ENCODE results near the gene SNRNP200. TPM values are rescaled to one million over a fixed set of nuclear protein-coding genes. Genes with fewer than 3 reads are reported as not detected.

SNRNP200 gene
- total RNA-seq, 4 donors from 2014 or later: 55.3 to 90.0 (median 68.6) TPM

GRCh38 chr2:96276787-96277499 is 28.4 kb downstream of the SNRNP200 start:
- H3K9me3 ChIP-seq: no peaks in the 10 kb centered on the region
- no peaks in the 10 kb centered on the region for H3K4me1 ChIP-seq
- TF ChIP-seq POLR2A (IDR thresholded peaks at IDR 0.05): no peak
- no peak for TF ChIP-seq CTCF (IDR thresholded peaks at IDR 0.05)
- intact Hi-C loops (cut with DNase I): no loop called here
- no peaks in the 10 kb centered on the region for H3K27me3 ChIP-seq
- H3K27ac ChIP-seq: no peak overlapping the region
- no peak overlapping the region for H3K4me3 ChIP-seq
- no peak for DNase-seq
- 86 to 91% methylated on average over 14 to 20 of the region's 21 CpGs for WGBS, 2 donors
- peaks cover 42 to 100% (median 68%) of the 10 kb centered on the region in 3 donors for H3K36me3 ChIP-seq

- Histone ChIP-seq H3K27me3 (no peaks in the 10 kb centered on the region), H3K4me3 (no peak overlapping the region), H3K36me3 (peaks cover 29 to 100% (median 53%) of the 10 kb centered on the region in 3 donors), H3K4me1 (no peaks in the 10 kb centered on the region), H3K9me3 (no peaks in the 10 kb centered on the region), H3K27ac (no peak overlapping the region)
- intact Hi-C loops (cut with DNase I): no loop called here
- 69 to 86% methylated on average over 5 to 7 of the region's 7 CpGs for WGBS, 2 donors
- no peak for TF ChIP-seq POLR2A (IDR thresholded peaks at IDR 0.05)
- no peak for DNase-seq
Observed at GRCh38 chr2:96274355-96275056, 30.8 kb downstream of the SNRNP200 start.

- no peak for DNase-seq
- H3K27ac ChIP-seq: no peak overlapping the region
- 58 to 71% methylated on average over 3 of the region's 3 CpGs for WGBS, 2 donors
- no peaks in the 10 kb centered on the region for H3K9me3 ChIP-seq
- no peaks in the 10 kb centered on the region for H3K27me3 ChIP-seq
- no peaks in the 10 kb centered on the region for H3K4me1 ChIP-seq
- intact Hi-C loops (cut with DNase I): no loop called here
- no peak overlapping the region for H3K4me3 ChIP-seq
- H3K36me3 ChIP-seq: peaks cover 22 to 100% (median 53%) of the 10 kb centered on the region in 3 donors
- no peak for TF ChIP-seq CTCF (IDR thresholded peaks at IDR 0.05)
- TF ChIP-seq POLR2A (IDR thresholded peaks at IDR 0.05): no peak
Observed at GRCh38 chr2:96273763-96274162, 31.6 kb downstream of the SNRNP200 start.

- H3K36me3 ChIP-seq: peaks cover 9 to 96% (median 46%) of the 10 kb centered on the region in 3 donors
- no peak for DNase-seq
- intact Hi-C loops (cut with DNase I): no loop called here
- TF ChIP-seq POLR2A (IDR thresholded peaks at IDR 0.05) (no peak), CTCF (IDR thresholded peaks at IDR 0.05) (no peak)
- 84 to 92% methylated on average over 3 of the region's 3 CpGs for WGBS, 2 donors
- H3K9me3 ChIP-seq: no peaks in the 10 kb centered on the region
- no peak overlapping the region for H3K27ac ChIP-seq
- H3K27me3 ChIP-seq: no peaks in the 10 kb centered on the region
- H3K4me1 ChIP-seq: peaks cover 5 to 8% (median 8%) of the 10 kb centered on the region in 3 donors
- no peak overlapping the region for H3K4me3 ChIP-seq
Observed at GRCh38 chr2:96271995-96272394, 33.4 kb downstream of the SNRNP200 start.

- 60 to 68% methylated on average over 7 to 12 of the region's 12 CpGs for WGBS, 2 donors
- Histone ChIP-seq H3K27me3 (no peaks in the 10 kb centered on the region), H3K36me3 (peaks cover 4 to 64% (median 29%) of the 10 kb centered on the region in 3 donors), H3K4me1 (peaks cover 15 to 44% (median 31%) of the 10 kb centered on the region in 3 donors), H3K27ac (peak overlapping the region in 1 of 4 donors; percentile 92), H3K4me3 (peak overlapping the region; percentile 92 to 99 (median 96)), H3K9me3 (no peaks in the 10 kb centered on the region)
- DNase-seq: no peak
- TF ChIP-seq POLR2A (IDR thresholded peaks at IDR 0.05) (no peak), CTCF (IDR thresholded peaks at IDR 0.05) (peak in 1 of 6 experiments; percentile 46)
- intact Hi-C loops (cut with DNase I): no loop called here
Observed at GRCh38 chr2:96267159-96267971, 38.0 kb downstream of the SNRNP200 start.
